Measurements from ENCODE around the gene AMH. TPM values are rescaled to one million over a fixed set of nuclear protein-coding genes. Genes with fewer than 3 reads are reported as not detected.

AMH gene
- total and polyA plus RNA-seq, 2 experiments from 2014 or later: 1.9 to 6.8 TPM

DNA sequence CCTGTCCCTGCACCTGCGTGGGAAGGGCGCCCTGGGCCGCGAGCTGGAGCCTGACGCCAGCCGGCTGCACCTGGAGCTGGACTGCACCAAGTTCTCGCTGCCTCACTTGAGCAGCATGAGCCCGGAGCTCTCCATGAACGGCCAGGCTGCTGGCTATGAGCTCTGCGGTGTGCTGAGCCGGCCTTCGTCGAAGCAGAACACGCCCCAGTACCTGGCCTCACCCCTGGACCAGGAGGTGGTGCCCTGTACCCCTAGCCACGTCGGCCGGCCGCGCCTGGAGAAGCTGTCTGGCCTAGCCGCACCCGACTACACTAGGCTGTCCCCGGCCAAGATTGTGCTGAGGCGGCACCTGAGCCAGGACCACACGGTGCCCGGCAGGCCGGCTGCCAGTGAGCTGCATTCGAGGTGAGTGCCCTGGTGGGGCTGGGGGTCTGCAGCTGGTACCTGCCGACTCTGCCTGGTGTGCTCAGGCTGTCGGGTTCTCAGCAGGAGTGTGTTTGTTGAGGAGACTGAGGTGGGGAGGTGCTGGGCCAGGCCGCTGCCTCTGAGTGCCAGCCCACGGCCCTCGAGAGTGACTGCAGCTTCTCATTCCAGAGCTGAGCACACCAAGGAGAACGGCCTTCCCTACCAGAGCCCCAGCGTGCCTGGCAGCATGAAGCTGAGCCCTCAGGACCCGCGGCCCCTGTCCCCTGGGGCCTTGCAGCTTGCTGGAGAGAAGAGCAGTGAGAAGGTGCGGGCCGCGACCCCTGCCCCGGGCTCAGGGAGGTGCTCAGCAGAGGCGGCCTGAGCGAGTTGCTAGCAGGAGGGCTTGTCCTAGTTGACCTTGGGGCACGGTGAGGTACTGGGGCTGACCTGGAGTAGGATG, 32.5 kb upstream of the AMH start (continued):
- TF ChIP-seq, protein P1, sequence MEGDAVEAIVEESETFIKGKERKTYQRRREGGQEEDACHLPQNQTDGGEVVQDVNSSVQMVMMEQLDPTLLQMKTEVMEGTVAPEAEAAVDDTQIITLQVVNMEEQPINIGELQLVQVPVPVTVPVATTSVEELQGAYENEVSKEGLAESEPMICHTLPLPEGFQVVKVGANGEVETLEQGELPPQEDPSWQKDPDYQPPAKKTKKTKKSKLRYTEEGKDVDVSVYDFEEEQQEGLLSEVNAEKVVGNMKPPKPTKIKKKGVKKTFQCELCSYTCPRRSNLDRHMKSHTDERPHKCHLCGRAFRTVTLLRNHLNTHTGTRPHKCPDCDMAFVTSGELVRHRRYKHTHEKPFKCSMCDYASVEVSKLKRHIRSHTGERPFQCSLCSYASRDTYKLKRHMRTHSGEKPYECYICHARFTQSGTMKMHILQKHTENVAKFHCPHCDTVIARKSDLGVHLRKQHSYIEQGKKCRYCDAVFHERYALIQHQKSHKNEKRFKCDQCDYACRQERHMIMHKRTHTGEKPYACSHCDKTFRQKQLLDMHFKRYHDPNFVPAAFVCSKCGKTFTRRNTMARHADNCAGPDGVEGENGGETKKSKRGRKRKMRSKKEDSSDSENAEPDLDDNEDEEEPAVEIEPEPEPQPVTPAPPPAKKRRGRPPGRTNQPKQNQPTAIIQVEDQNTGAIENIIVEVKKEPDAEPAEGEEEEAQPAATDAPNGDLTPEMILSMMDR (conservative IDR thresholded peaks at IDR 0.05; ENCODE audit: low read depth in 2 of 2): no peak
- TF ChIP-seq ZNF114 (CRISPR knock-in tag; IDR thresholded peaks at IDR 0.05): no peak
- TF ChIP-seq CREB1 (CRISPR knock-in tag; IDR thresholded peaks at IDR 0.05; ENCODE audit: low read depth): no peak
- TF ChIP-seq, protein P2, sequence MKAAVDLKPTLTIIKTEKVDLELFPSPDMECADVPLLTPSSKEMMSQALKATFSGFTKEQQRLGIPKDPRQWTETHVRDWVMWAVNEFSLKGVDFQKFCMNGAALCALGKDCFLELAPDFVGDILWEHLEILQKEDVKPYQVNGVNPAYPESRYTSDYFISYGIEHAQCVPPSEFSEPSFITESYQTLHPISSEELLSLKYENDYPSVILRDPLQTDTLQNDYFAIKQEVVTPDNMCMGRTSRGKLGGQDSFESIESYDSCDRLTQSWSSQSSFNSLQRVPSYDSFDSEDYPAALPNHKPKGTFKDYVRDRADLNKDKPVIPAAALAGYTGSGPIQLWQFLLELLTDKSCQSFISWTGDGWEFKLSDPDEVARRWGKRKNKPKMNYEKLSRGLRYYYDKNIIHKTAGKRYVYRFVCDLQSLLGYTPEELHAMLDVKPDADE (IDR thresholded peaks at IDR 0.05): no peak
- TF ChIP-seq STAT1 (IDR thresholded peaks at IDR 0.05; ENCODE audit: unreplicated experiment): no peak
- TF ChIP-seq EZH2 (IDR thresholded peaks at IDR 0.05; ENCODE audit: low read depth, unreplicated experiment): no peak
- TF ChIP-seq ZNF331 (CRISPR knock-in tag; IDR thresholded peaks at IDR 0.05; ENCODE audit: low read depth): no peak
- TF ChIP-seq, protein P3, sequence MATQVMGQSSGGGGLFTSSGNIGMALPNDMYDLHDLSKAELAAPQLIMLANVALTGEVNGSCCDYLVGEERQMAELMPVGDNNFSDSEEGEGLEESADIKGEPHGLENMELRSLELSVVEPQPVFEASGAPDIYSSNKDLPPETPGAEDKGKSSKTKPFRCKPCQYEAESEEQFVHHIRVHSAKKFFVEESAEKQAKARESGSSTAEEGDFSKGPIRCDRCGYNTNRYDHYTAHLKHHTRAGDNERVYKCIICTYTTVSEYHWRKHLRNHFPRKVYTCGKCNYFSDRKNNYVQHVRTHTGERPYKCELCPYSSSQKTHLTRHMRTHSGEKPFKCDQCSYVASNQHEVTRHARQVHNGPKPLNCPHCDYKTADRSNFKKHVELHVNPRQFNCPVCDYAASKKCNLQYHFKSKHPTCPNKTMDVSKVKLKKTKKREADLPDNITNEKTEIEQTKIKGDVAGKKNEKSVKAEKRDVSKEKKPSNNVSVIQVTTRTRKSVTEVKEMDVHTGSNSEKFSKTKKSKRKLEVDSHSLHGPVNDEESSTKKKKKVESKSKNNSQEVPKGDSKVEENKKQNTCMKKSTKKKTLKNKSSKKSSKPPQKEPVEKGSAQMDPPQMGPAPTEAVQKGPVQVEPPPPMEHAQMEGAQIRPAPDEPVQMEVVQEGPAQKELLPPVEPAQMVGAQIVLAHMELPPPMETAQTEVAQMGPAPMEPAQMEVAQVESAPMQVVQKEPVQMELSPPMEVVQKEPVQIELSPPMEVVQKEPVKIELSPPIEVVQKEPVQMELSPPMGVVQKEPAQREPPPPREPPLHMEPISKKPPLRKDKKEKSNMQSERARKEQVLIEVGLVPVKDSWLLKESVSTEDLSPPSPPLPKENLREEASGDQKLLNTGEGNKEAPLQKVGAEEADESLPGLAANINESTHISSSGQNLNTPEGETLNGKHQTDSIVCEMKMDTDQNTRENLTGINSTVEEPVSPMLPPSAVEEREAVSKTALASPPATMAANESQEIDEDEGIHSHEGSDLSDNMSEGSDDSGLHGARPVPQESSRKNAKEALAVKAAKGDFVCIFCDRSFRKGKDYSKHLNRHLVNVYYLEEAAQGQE (IDR thresholded peaks at IDR 0.05; ENCODE audit: unreplicated experiment): no peak
- TF ChIP-seq JUNB (IDR thresholded peaks at IDR 0.05; ENCODE audit: unreplicated experiment): no peak
- no peak for TF ChIP-seq NANOG (IDR thresholded peaks at IDR 0.05; ENCODE audit: borderline replicate concordance)
- TF ChIP-seq EZH2phosphoT487 (IDR thresholded peaks at IDR 0.05; ENCODE audit: unreplicated experiment): no peak

DNA sequence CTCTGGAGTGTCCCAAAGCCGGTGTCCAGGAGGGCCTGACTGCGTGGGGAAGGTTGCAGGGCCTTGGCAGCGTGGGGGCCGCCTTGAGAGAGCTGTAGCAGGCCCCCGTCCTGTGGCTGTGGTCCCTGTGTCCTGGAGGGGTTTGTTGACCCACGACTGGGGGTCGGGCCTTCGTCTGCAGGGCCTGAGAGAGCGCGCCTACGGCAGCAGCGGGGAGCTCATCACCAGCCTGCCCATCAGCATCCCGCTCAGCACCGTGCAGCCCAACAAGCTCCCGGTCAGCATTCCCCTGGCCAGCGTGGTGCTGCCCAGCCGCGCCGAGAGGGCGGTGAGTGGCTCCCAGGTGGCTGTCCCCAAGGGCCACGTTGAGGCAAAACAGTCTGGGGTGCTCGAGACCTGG, 31.5 kb upstream of the AMH start:
- no peaks in the 10 kb centered on the region for H3K4me1 Mint-ChIP-seq
- Histone ChIP-seq H3K36me3 (ENCODE audit: insufficient read depth) (peaks cover 6% of the 10 kb centered on the region; the same call in 1 of the 2 replicates), H4K20me1 (replicated peaks; ENCODE audit: insufficient read depth) (0 out of 2 replicates have a peak, but pooled peaks cover 4% of the 10 kb centered on the region), H3F3A (replicated peaks; ENCODE audit: low read depth) (0 out of 2 replicates have a peak, but pooled peaks cover 6% of the 10 kb centered on the region), H3K4me3 (no peak overlapping the region), H3K4me1 (ENCODE audit: insufficient read depth) (no peaks in the 10 kb centered on the region), H3K27me3 (ENCODE audit: insufficient read depth) (no peaks in the 10 kb centered on the region), H3K4me2 (no peak overlapping the region), H3K79me2 (replicated peaks; ENCODE audit: insufficient read depth) (no peaks in the 10 kb centered on the region), H3K27ac (ENCODE audit: low read depth) (no peak overlapping the region), H3K9me2 (ENCODE audit: insufficient read depth) (no peaks in the 10 kb centered on the region), H2AFZ (no peak overlapping the region)
- peaks cover 11% of the 10 kb centered on the region for H3K27me3 Mint-ChIP-seq (ENCODE audit: insufficient read depth, low read depth, poor library complexity)
- no peak overlapping the region for H3K4me3 Mint-ChIP-seq
- ATAC-seq (no peak), DNase-seq (ENCODE audit: low spot score) (no peak)
- H3K27ac Mint-ChIP-seq: no peak overlapping the region
- H3K36me3 Mint-ChIP-seq (ENCODE audit: low read depth): peaks cover 41% of the 10 kb centered on the region
- H3K9me3 Mint-ChIP-seq: no peaks in the 10 kb centered on the region; the same call in 2 of the 3 replicates
- TF ChIP-seq JUNB (IDR thresholded peaks at IDR 0.05; ENCODE audit: unreplicated experiment) (no peak), STAT1 (IDR thresholded peaks at IDR 0.05; ENCODE audit: unreplicated experiment) (no peak), CREB1 (CRISPR knock-in tag; IDR thresholded peaks at IDR 0.05; ENCODE audit: low read depth) (no peak), NANOG (IDR thresholded peaks at IDR 0.05; ENCODE audit: borderline replicate concordance) (no peak)
- TF ChIP-seq, protein P1 (conservative IDR thresholded peaks at IDR 0.05; ENCODE audit: low read depth in 2 of 2): no peak
- TF ChIP-seq, protein P2 (IDR thresholded peaks at IDR 0.05): no peak

Data from GM23338 (cell line).